ENCODE data around the gene XYLT1. TPM values are rescaled to one million over a fixed set of nuclear protein-coding genes. Genes with fewer than 3 reads are reported as not detected.

XYLT1 gene
- polyA plus RNA-seq, 1 of the 3 experiments (the other 2 are of a cell fraction): 17.6 TPM

DNA sequence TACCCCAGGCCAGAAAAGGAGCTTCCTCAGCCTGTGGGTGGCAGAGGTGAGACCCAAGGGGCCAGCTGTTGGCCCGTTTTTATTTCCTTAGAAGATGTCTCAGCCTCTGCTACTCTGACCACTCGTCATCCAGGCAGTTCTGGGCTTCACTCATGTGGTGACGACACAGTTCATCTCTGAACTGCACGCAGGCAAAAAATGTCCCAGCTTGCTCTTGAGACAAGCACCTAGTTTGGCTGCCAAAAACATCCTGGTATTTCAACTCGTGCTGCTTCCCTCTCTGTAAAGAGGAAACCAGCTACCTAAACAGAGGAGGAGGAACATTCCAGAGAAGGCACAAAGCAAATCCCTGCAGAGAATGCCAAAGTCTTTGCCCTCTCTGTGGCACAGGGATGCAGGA is 125.7 kb downstream of the XYLT1 start:
- no peak overlapping the region for H2AFZ ChIP-seq (ENCODE audit: low read depth)
- peaks cover 4 to 6% of the 10 kb centered on the region in 2 experiments; a peak in 2 of 4 replicates for H3K4me1 ChIP-seq (ENCODE audit: control insufficient read depth in 1 of 2, insufficient read depth in 2 of 2, low read depth in 1 of 2, low read length in 1 of 2)
- 78% methylated on average over 5 of the region's 5 CpGs for WGBS (ENCODE audit: low lambda C conversion rate)
- no peaks in the 10 kb centered on the region for H3K27me3 ChIP-seq (ENCODE audit: insufficient read depth)
- ChIA-PET CTCF (no interaction called here), POLR2A (no interaction called here)
- DNase-seq: no peak
- peaks cover 0 to 38% of the 10 kb centered on the region in 2 experiments for H3K36me3 ChIP-seq (replicated peaks in 1 of 2; ENCODE audit: control insufficient read depth in 1 of 2, insufficient read depth in 2 of 2, low read length in 1 of 2)
- H3K4me2 ChIP-seq: no peak overlapping the region
- H3K9me3 ChIP-seq: no peaks in the 10 kb centered on the region
- H4K20me1 ChIP-seq (ENCODE audit: insufficient read depth): peaks cover 99% of the 10 kb centered on the region
- no peak overlapping the region for H3K9ac ChIP-seq
- peaks cover 100% of the 10 kb centered on the region for H3K79me2 ChIP-seq (ENCODE audit: insufficient read depth)
- H3F3A ChIP-seq (replicated peaks; ENCODE audit: insufficient read depth): peaks cover 9% of the 10 kb centered on the region
- no peak overlapping the region for H3K27ac ChIP-seq (ENCODE audit: low read depth in 2 of 2, low read length in 1 of 2)
- no peaks in the 10 kb centered on the region for H3K9me2 ChIP-seq
- no peak overlapping the region for H3K4me3 ChIP-seq (ENCODE audit: low read depth in 2 of 2, low read length in 1 of 2)
- TF ChIP-seq TCF12 (IDR thresholded peaks at IDR 0.05) (no peak), NFIC (IDR thresholded peaks at IDR 0.05; ENCODE audit: borderline replicate concordance) (no peak), POLR2AphosphoS5 (IDR thresholded peaks at IDR 0.05; ENCODE audit: low read depth, low read length) (no peak), MXI1 (IDR thresholded peaks at IDR 0.05; ENCODE audit: low read depth, low read length) (no peak), GATA2 (CRISPR knock-in tag; IDR thresholded peaks at IDR 0.05) (no peak)

DNA sequence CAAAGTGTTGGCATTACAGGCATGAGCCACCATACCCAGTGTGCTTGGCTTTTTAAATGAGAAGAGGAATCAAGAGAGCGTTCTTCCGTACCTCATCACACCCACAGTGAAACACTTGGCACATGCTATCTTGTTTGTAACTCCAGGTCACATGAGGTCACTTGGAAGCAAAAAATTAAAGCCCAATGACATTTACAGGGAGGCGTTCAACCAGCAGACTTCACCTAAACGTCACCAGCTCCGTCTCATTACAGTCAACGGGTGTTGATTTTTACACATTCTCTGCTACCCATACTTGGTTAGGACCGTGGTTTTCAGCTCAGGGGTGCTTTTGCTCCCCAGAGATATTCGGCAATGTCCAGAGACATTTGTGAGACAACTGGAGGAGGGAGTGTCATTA is 127.0 kb downstream of the XYLT1 start:
- Histone ChIP-seq H3K79me2 (ENCODE audit: insufficient read depth) (peaks cover 100% of the 10 kb centered on the region), H4K20me1 (ENCODE audit: insufficient read depth) (peaks cover 99% of the 10 kb centered on the region), H3K9ac (no peak overlapping the region), H3K27ac (ENCODE audit: low read depth in 2 of 2, low read length in 1 of 2) (no peak overlapping the region), H3K4me3 (ENCODE audit: low read depth in 2 of 2, low read length in 1 of 2) (no peak overlapping the region), H3K27me3 (ENCODE audit: insufficient read depth) (no peaks in the 10 kb centered on the region), H3K4me1 (ENCODE audit: control insufficient read depth in 1 of 2, insufficient read depth in 2 of 2, low read depth in 1 of 2, low read length in 1 of 2) (peaks cover 3 to 4% of the 10 kb centered on the region in 2 experiments; a peak in 2 of 4 replicates), H3F3A (replicated peaks; ENCODE audit: insufficient read depth) (peaks cover 9% of the 10 kb centered on the region), H3K9me2 (no peaks in the 10 kb centered on the region), H3K4me2 (no peak overlapping the region), H3K9me3 (no peaks in the 10 kb centered on the region), H3K36me3 (replicated peaks in 1 of 2; ENCODE audit: control insufficient read depth in 1 of 2, insufficient read depth in 2 of 2, low read length in 1 of 2) (peaks cover 0 to 27% of the 10 kb centered on the region in 2 experiments), H2AFZ (ENCODE audit: low read depth) (no peak overlapping the region)
- 88% methylated on average over 8 of the region's 8 CpGs for WGBS (ENCODE audit: low lambda C conversion rate)
- DNase-seq: no peak
- ChIA-PET POLR2A (no interaction called here), CTCF (no interaction called here)
- no peak for TF ChIP-seq SMC3 (IDR thresholded peaks at IDR 0.05; ENCODE audit: low read depth, low read length)

DNA sequence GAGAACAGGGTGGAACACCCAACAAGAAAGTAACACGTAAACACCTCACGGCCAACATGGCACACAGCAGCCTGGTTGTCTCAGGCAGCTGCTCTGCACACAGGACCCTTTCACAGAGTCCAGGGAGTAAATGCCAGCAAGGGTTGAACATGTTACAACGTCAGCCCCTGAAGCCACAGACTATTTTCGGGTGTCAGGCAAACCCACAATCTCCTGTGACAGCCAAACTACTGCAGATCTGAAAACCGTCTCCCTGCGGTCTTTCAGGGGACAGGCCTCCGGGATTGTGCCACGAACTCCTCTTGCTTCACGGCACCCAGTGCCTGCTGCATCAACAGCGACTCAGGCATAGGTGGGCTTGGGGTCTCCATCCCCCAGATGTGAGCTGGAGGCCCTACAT is 127.7 kb downstream of the XYLT1 start:
- H4K20me1 ChIP-seq (ENCODE audit: insufficient read depth): peaks cover 99% of the 10 kb centered on the region
- CTCF ChIA-PET: no interaction called here

More for the DNA sequence above, 127.7 kb downstream of the XYLT1 start:
- Histone ChIP-seq H3K4me3 (ENCODE audit: low read depth in 2 of 2, low read length in 1 of 2) (no peak overlapping the region), H3F3A (replicated peaks; ENCODE audit: insufficient read depth) (peaks cover 9% of the 10 kb centered on the region), H3K79me2 (ENCODE audit: insufficient read depth) (peaks cover 100% of the 10 kb centered on the region), H3K27me3 (ENCODE audit: insufficient read depth) (no peaks in the 10 kb centered on the region), H3K4me1 (ENCODE audit: control insufficient read depth in 1 of 2, insufficient read depth in 2 of 2, low read depth in 1 of 2, low read length in 1 of 2) (peaks cover 0 to 4% of the 10 kb centered on the region in 2 experiments; a peak in 2 of 4 replicates), H3K9me3 (no peaks in the 10 kb centered on the region), H3K27ac (ENCODE audit: low read depth in 2 of 2, low read length in 1 of 2) (no peak overlapping the region), H3K9ac (no peak overlapping the region), H2AFZ (ENCODE audit: low read depth) (no peak overlapping the region), H3K9me2 (no peaks in the 10 kb centered on the region), H3K36me3 (replicated peaks in 1 of 2; ENCODE audit: control insufficient read depth in 1 of 2, insufficient read depth in 2 of 2, low read length in 1 of 2) (peaks cover 0 to 23% of the 10 kb centered on the region in 2 experiments), H3K4me2 (no peak overlapping the region)
- no peak for DNase-seq
- WGBS (ENCODE audit: low lambda C conversion rate): 91% methylated on average over 8 of the region's 10 CpGs
- TF ChIP-seq TAF1 (IDR thresholded peaks at IDR 0.05; ENCODE audit: borderline replicate concordance, low read depth, low read length) (no peak), FOSL2 (IDR thresholded peaks at IDR 0.05; ENCODE audit: borderline replicate concordance, low read depth) (no peak), NRF1 (IDR thresholded peaks at IDR 0.05; ENCODE audit: low read depth, low read length) (no peak), ELF1 (IDR thresholded peaks at IDR 0.05) (no peak), NFIC (IDR thresholded peaks at IDR 0.05; ENCODE audit: borderline replicate concordance) (no peak), TCF12 (IDR thresholded peaks at IDR 0.05) (no peak), RXRA (IDR thresholded peaks at IDR 0.05; ENCODE audit: borderline replicate concordance, low read depth) (no peak)
- TF ChIP-seq, protein P1, sequence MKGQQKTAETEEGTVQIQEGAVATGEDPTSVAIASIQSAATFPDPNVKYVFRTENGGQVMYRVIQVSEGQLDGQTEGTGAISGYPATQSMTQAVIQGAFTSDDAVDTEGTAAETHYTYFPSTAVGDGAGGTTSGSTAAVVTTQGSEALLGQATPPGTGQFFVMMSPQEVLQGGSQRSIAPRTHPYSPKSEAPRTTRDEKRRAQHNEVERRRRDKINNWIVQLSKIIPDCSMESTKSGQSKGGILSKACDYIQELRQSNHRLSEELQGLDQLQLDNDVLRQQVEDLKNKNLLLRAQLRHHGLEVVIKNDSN (IDR thresholded peaks at IDR 0.05; ENCODE audit: borderline replicate concordance, low read depth): no peak
- POLR2A ChIA-PET: no interaction called here

Measured in SK-N-SH (cell line).